Mucosa of descending colon (tissue), 3 donors: ENCODE results near the gene ZNF469. TPM values are rescaled to one million over a fixed set of nuclear protein-coding genes. Genes with fewer than 3 reads are reported as not detected.

Source experiments
- ATAC-seq: fragments of 200-7000 bp; cut with Tn5 transposase; one replicate; pipeline ENCODE4 v1.9.1; 2020; ENCODE audit warnings: mild to moderate bottlenecking, moderate library complexity
- DNase-seq, 3 donors: peaks; one replicate each; pipeline ENCODE4 v3.0.0-alpha.2; 2020
- H3K36me3 ChIP-seq: fragments of 200-600 bp; one replicate; pipeline ENCODE4 v1.8.0; 2021; ENCODE audit warnings: low read depth, mild to moderate bottlenecking
- H3K4me1 ChIP-seq: fragments of 200-600 bp; one replicate; pipeline ENCODE4 v1.8.0; 2021; ENCODE audit warnings: low read depth, mild to moderate bottlenecking
- H3K4me3 ChIP-seq: fragments of 200-600 bp; one replicate; pipeline ENCODE4 v1.8.0; 2021; ENCODE audit warnings: mild to moderate bottlenecking
- H3K9me3 ChIP-seq: fragments of 200-600 bp; one replicate; pipeline ENCODE4 v1.8.0; 2021; ENCODE audit warnings: mild to moderate bottlenecking
- intact Hi-C, 2 donors: fragments of 100-400 bp; cut with DNase I in 1 of 2; cut with micrococcal nuclease in 1 of 2; formaldehyde crosslinking; loops; one replicate each; pipeline versions ENCODE4 v1.11.0 to v1.11.1; 2022; cut with DNase I, micrococcal nuclease
- total RNA-seq, 3 donors: library from RNA; stranded (reverse); fragmentation: NEBNext Ultra II Directional in 2 of 3; extraction: Animal tissue kit (Norgen Biotek cat#: 25700) in 2 of 3; gene quantifications; one replicate each; pipeline versions ENCODE4 v1.2.1 to v1.2.4, GENCODE V29; 2021 to 2023
- TF ChIP-seq, protein P1 (sequence below): fragments of 200-600 bp; IDR thresholded peaks from one replicate; pipeline ENCODE4 v1.8.0; 2022; ENCODE audit warnings: antibody characterized with exemption, mild to moderate bottlenecking
- donor health status: DM: no; HTN: no; CAD: no; lungs with moderate emphysema.
- donor health status: DM: no; HTN: no; CAD: no.
- donor health status: DM: no; HTN: yes; CAD: no.

ZNF469 gene
- total RNA-seq, 3 donors from 2014 or later = 0.35 to 1.4 (median 0.51) TPM

DNA sequence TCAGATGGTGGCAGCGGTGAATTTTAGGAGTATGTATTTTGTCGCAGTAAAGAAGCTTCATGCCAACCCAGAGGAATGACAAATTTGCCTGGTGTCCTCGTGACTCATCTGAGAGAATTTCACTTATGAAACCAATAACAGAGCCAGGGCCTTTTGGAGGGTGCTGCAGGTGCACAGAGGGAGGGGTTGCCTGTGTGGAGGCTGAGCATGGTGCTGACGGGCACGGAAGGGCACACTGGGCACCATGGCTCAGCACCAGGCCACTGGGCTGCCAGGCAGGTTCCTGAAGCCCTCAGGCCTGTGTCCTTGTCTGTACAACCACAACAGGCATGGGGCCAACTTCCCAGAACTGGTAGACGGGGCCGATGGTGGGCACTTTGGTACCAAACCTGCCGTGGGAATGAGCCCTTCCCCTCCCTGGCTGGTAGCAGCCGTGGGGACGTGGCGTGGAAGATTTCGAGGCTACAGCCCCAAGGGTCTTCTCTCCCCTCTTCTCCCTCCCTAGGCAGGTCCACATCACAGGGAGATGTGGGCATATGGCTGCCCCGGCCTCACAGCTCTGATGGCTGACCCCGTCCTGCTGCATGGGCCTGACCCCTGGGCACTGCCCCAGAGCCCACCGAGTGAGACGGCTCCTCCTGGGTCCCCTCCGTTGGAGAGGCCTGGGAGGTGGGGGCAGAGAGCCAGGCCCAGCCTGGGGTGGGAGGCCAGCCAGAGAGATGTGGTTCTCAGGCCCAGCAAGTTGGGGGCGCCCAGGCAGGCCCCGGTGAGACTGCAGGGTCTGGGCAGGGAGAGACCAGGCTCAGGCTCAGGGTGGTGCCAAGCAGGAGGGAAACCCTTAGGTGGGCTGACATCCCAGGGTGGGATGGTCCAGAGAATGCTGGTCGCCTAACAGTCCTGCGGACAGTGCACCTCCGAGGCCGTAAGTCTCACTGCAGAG, 30.2 kb upstream of the ZNF469 start:
- Histone ChIP-seq H3K4me3 (no peak overlapping the region), H3K4me1 (no peaks in the 10 kb centered on the region), H3K9me3 (no peaks in the 10 kb centered on the region), H3K36me3 (no peaks in the 10 kb centered on the region)
- TF ChIP-seq, protein P1, sequence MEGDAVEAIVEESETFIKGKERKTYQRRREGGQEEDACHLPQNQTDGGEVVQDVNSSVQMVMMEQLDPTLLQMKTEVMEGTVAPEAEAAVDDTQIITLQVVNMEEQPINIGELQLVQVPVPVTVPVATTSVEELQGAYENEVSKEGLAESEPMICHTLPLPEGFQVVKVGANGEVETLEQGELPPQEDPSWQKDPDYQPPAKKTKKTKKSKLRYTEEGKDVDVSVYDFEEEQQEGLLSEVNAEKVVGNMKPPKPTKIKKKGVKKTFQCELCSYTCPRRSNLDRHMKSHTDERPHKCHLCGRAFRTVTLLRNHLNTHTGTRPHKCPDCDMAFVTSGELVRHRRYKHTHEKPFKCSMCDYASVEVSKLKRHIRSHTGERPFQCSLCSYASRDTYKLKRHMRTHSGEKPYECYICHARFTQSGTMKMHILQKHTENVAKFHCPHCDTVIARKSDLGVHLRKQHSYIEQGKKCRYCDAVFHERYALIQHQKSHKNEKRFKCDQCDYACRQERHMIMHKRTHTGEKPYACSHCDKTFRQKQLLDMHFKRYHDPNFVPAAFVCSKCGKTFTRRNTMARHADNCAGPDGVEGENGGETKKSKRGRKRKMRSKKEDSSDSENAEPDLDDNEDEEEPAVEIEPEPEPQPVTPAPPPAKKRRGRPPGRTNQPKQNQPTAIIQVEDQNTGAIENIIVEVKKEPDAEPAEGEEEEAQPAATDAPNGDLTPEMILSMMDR = no peak
- intact Hi-C loops = no loop called here
- peak in 2 of 3 donors; percentile 9 to 33 for DNase-seq
- ATAC-seq = no peak

DNA sequence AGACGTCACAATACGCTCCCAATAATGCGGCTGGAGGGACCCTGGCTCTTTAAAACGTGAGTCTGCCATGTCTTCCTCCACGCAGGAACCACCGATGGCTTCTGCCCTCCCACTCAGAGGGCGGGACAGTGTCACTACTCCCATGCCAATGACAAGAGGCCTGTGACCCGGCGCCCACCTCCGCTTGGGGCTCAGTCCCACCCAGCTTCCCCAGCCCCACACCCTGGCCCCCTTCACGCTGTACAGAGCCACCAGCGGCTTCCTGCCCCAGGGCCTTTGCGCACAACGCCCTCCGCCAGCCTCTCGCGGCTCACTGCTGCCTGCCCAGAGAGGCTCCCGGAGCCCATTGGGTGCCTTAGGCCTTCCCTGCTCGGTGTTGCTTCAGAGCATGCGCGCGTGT, 29.5 kb upstream of the ZNF469 start:
- Histone ChIP-seq H3K4me3 (no peak overlapping the region), H3K4me1 (no peaks in the 10 kb centered on the region), H3K9me3 (no peaks in the 10 kb centered on the region), H3K36me3 (no peaks in the 10 kb centered on the region)
- peak in 2 of 3 donors; percentile 14 to 43 for DNase-seq
- TF ChIP-seq, protein P1 = no peak
- intact Hi-C loops = no loop called here
- no peak for ATAC-seq

DNA sequence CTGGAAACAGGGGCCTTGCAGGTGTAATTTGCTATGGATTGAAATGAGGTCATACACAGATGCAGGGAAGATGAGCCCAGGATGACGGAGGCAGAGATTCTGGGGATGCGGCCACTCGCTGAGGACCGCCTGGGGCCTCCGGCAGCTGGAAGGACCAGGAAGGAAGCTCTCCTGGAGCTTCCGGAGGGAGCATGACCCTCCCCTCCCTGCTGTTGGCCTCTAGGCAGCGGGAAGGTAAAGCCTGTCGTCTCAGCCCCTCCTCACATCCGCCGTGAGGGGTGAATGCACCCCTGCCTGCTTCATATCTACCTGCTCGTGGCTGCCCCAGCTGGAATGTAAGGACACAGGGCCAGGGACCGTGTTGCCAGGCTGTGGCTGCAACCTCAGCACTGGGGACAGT, 29.1 kb upstream of the ZNF469 start:
- DNase-seq (peak in 1 of 3 donors; percentile 25), ATAC-seq (no peak)
- no peaks in the 10 kb centered on the region for H3K9me3 ChIP-seq
- H3K36me3 ChIP-seq = no peaks in the 10 kb centered on the region
- no peaks in the 10 kb centered on the region for H3K4me1 ChIP-seq
- TF ChIP-seq, protein P1 = no peak
- H3K4me3 ChIP-seq = no peak overlapping the region
- intact Hi-C loops = no loop called here

DNA sequence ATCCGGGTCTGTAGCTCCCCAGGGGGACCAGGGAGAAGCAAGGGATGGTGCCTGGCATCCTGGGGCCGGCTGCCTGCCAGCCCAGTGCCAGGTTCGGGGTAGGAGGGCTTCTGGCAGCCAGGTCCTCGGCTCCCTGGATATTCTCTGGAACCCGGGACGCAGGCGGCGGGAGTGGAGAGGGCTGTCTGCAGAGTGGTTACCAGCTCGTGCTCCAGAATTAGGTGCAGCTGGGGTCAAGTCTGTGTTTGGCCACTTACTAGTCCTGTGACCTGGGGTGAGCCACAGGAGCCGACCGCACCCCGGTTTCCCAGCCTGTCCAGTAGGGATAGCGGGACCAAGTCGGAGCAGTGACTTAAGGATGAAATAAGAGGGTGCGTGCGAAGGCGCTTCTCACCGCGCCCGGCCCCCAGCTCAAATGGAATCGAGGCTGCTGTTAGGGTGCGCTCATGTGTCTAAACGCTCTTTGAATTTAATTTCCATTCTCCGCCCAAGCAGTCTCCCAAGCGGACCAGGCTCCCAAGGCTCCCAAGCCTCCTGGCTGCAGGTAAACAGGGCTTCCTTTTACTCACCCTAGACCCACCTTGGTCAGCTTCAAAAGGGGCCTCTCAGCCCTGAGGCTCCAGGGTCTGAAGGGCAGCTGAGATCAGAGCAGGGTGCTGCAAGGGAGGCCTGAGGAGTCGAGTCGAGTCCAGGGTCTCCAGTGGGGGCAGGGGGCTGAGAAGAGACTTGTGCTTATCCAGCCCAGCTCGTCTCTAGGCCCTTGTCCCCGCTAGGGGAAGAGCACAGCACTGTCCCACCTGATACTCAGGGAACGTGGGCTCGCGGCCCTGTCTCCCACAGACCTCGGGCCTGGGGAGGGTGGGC, 28.3 kb upstream of the ZNF469 start:
- peak in 2 of 3 donors; percentile 16 to 32 for DNase-seq

DNA sequence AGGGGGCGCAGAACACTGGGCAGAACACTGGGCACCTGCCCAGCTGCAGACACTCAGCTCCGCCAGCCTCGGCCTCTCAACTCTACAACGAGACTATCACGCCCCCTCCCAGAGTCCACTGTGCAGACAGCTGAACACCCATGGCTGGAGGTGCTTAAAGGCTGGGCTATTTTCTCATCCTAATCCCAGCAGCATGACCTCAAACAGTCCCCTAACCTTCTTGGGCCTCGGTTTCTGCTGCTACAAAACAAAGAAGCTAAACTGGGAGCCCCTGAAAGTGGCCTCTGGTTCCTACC, 27.7 kb upstream of the ZNF469 start:
- DNase-seq (peak in 1 of 3 donors; percentile 8), ATAC-seq (no peak)
- H3K36me3 ChIP-seq = no peaks in the 10 kb centered on the region
- no peak overlapping the region for H3K4me3 ChIP-seq
- no peaks in the 10 kb centered on the region for H3K9me3 ChIP-seq
- no peaks in the 10 kb centered on the region for H3K4me1 ChIP-seq
- intact Hi-C loops = no loop called here
- TF ChIP-seq, protein P1 = no peak

More for the DNA sequence above, 28.3 kb upstream of the ZNF469 start:
- ATAC-seq = no peak
- Histone ChIP-seq H3K36me3 (no peaks in the 10 kb centered on the region), H3K4me3 (no peak overlapping the region), H3K9me3 (no peaks in the 10 kb centered on the region), H3K4me1 (no peaks in the 10 kb centered on the region)
- TF ChIP-seq, protein P1 = no peak
- intact Hi-C loops = no loop called here
